Right atrium auricular region (tissue), 2 donors: Measurements from ENCODE around the gene CCDC178. TPM values are rescaled to one million over a fixed set of nuclear protein-coding genes. Genes with fewer than 3 reads are reported as not detected.

Experiments
- DNase-seq: peaks from one replicate; pipeline ENCODE4 v3.0.0-alpha.2; 2019; ENCODE audit warnings: low spot score
- H3K27ac ChIP-seq, 2 donors: fragments of 200-600 bp; sonication (generic); 1 replicate in 1 of 2; 2 replicates in 1 of 2; pipeline ENCODE4 v1.5.1; 2016 to 2019
- H3K27me3 ChIP-seq, 2 donors: fragments of 200-600 bp; sonication (generic); one replicate each; pipeline versions ENCODE4 v1.5.1 to v1.6.0; 2017 to 2019
- H3K36me3 ChIP-seq: fragments of 200-600 bp; sonication (generic); one replicate; pipeline ENCODE4 v1.5.1; 2016
- H3K4me1 ChIP-seq, 2 donors: fragments of 200-600 bp; sonication (generic); one replicate each; pipeline versions ENCODE4 v1.5.1 to v1.6.0; 2017 to 2019
- H3K4me3 ChIP-seq, 2 donors: fragments of 200-600 bp; sonication (generic); 1 replicate in 1 of 2; 2 replicates in 1 of 2; pipeline ENCODE4 v1.5.1; 2017 to 2019; ENCODE audit warnings: mild to moderate bottlenecking in 1 of 2, moderate library complexity in 1 of 2
- H3K9me3 ChIP-seq, 2 donors: fragments of 200-600 bp; sonication (generic); one replicate each; pipeline ENCODE4 v1.5.1; 2019
- CTCF ChIP-seq, 2 donors: fragments of 200-600 bp; sonication (generic); IDR thresholded peaks; one replicate each; pipeline ENCODE4 v1.5.1; 2019; ENCODE audit warnings: antibody characterized with exemption in 2 of 2
- total RNA-seq, 2 donors: library from RNA; depleted of rRNA; stranded (reverse); fragments of >200 nt; gene quantifications; one replicate each; pipeline ENCODE4 v1.1.0, GENCODE V29; 2016

The CCDC178 gene
- total RNA-seq, 2 donors from 2014 or later: not detected

- Histone ChIP-seq H3K9me3 (no peaks in the 10 kb centered on the region), H3K36me3 (no peaks in the 10 kb centered on the region), H3K4me3 (no peak overlapping the region), H3K27me3 (no peaks in the 10 kb centered on the region), H3K4me1 (no peaks in the 10 kb centered on the region), H3K27ac (no peak overlapping the region)
- DNase-seq: no peak
- no peak for TF ChIP-seq CTCF (IDR thresholded peaks at IDR 0.05)
These were observed 456.8 kb downstream of the CCDC178 start for GRCh38 chr18:32983721-32984120.

GRCh38 chr18:32980896-32981295 is 459.6 kb downstream of the CCDC178 start:
- no peak for DNase-seq
- Histone ChIP-seq H3K4me3 (no peak overlapping the region), H3K27ac (no peak overlapping the region), H3K27me3 (no peaks in the 10 kb centered on the region), H3K36me3 (no peaks in the 10 kb centered on the region), H3K4me1 (no peaks in the 10 kb centered on the region), H3K9me3 (no peaks in the 10 kb centered on the region)
- TF ChIP-seq CTCF (IDR thresholded peaks at IDR 0.05): no peak

GRCh38 chr18:32975501-32975900 is 465.0 kb downstream of the CCDC178 start:
- no peak for DNase-seq
- no peak for TF ChIP-seq CTCF (IDR thresholded peaks at IDR 0.05)
- H3K4me1 ChIP-seq: no peaks in the 10 kb centered on the region
- H3K36me3 ChIP-seq: no peaks in the 10 kb centered on the region
- no peaks in the 10 kb centered on the region for H3K9me3 ChIP-seq
- H3K27me3 ChIP-seq: no peaks in the 10 kb centered on the region
- no peak overlapping the region for H3K27ac ChIP-seq
- no peak overlapping the region for H3K4me3 ChIP-seq

GRCh38 chr18:32975163-32975436 is 465.4 kb downstream of the CCDC178 start:
- Histone ChIP-seq H3K27ac (no peak overlapping the region), H3K27me3 (no peaks in the 10 kb centered on the region), H3K4me3 (no peak overlapping the region), H3K9me3 (no peaks in the 10 kb centered on the region), H3K36me3 (no peaks in the 10 kb centered on the region), H3K4me1 (no peaks in the 10 kb centered on the region)
- TF ChIP-seq CTCF (IDR thresholded peaks at IDR 0.05): no peak
- no peak for DNase-seq

- Histone ChIP-seq H3K27me3 (no peaks in the 10 kb centered on the region), H3K27ac (no peak overlapping the region), H3K4me1 (no peaks in the 10 kb centered on the region), H3K36me3 (no peaks in the 10 kb centered on the region), H3K4me3 (no peak overlapping the region), H3K9me3 (no peaks in the 10 kb centered on the region)
- no peak for DNase-seq
- no peak for TF ChIP-seq CTCF (IDR thresholded peaks at IDR 0.05)
These were observed 465.9 kb downstream of the CCDC178 start for GRCh38 chr18:32974421-32975162.

GRCh38 chr18:32968248-32968647 is 472.3 kb downstream of the CCDC178 start:
- H3K4me1 ChIP-seq: no peaks in the 10 kb centered on the region
- TF ChIP-seq CTCF (IDR thresholded peaks at IDR 0.05): no peak
- H3K27me3 ChIP-seq: no peaks in the 10 kb centered on the region
- H3K9me3 ChIP-seq: no peaks in the 10 kb centered on the region
- DNase-seq: no peak
- H3K36me3 ChIP-seq: no peaks in the 10 kb centered on the region
- H3K4me3 ChIP-seq: no peak overlapping the region
- H3K27ac ChIP-seq: no peak overlapping the region
